GM13976 (cell line): ENCODE data around the gene USP25.

Experiments
- DNase-seq: peaks from one replicate; pipeline ENCODE4 v3.0.0; 2012; ENCODE audit warnings: low spot score
- CTCF ChIP-seq: IDR thresholded peaks from 2 replicates; pipeline ENCODE4 v1.5.1; 2012; ENCODE audit warnings: borderline replicate concordance, mild to moderate bottlenecking; ENCODE audit not compliant: insufficient read depth; ENCODE audit errors: extremely low read depth, missing control alignments, control extremely low read depth
- in situ Hi-C: fragments of 300-500 bp; cut with MboI; formaldehyde crosslinking; loops from one replicate; pipeline ENCODE4 v1.12.0; 2022; ENCODE audit warnings: low sequenced_read_pairs, mixed read lengths, inconsistent platforms; ENCODE audit not compliant: unreplicated experiment

Gene USP25

GRCh38 chr21:15872236-15872635 is 142.5 kb downstream of the USP25 start:
- TF ChIP-seq CTCF: no peak
- in situ Hi-C loops: no loop called here
- no peak for DNase-seq

GRCh38 chr21:15874615-15875014 is 144.8 kb downstream of the USP25 start:
- DNase-seq: no peak
- in situ Hi-C loops: no loop called here
- no peak for TF ChIP-seq CTCF

GRCh38 chr21:15875286-15875685 is 145.5 kb downstream of the USP25 start:
- in situ Hi-C loops: no loop called here
- TF ChIP-seq CTCF: no peak

GRCh38 chr21:15893902-15894301 is 164.1 kb downstream of the USP25 start:
- no peak for TF ChIP-seq CTCF
- in situ Hi-C loops: no loop called here
- no peak for DNase-seq

More at GRCh38 chr21:15875286-15875685, 145.5 kb downstream of the USP25 start:
- no peak for DNase-seq

GRCh38 chr21:15894596-15894995 is 164.8 kb downstream of the USP25 start:
- no peak for DNase-seq
- no peak for TF ChIP-seq CTCF
- in situ Hi-C loops: no loop called here

- TF ChIP-seq CTCF: no peak
- in situ Hi-C loops: no loop called here
These were observed 165.6 kb downstream of the USP25 start for GRCh38 chr21:15895142-15896106.

More at GRCh38 chr21:15895142-15896106, 165.6 kb downstream of the USP25 start:
- no peak for DNase-seq
